GM18907 (cell line): Measurements from ENCODE around the gene MRPL28.
"Not testable (repeated sequence)": the region's sequence is repeated elsewhere in the genome, so short reads cannot be mapped to it uniquely, and the experiment has no call there.

Experiments used
- ATAC-seq: cut with Tn5 transposase; IDR thresholded peaks from one replicate; pipeline ENCODE4 v1.9.1; 2021; ENCODE audit warnings: mild to moderate bottlenecking, moderate library complexity; ENCODE audit not compliant: unreplicated experiment

Gene MRPL28

DNA sequence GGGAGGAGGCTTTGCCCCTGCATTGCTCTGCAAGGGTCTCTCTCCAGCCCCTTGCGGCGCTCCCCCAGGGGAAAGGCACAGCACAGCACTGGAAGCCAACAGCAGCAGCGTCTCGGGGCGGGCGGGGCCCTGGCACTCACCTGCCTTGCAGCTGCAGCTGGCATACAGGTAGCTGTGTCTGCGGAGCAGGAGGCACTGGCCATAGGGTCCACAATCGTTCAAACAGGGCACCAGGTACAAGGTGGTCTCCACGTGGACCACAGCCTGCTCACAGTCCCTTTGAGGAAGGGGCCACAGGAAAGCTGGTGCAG lies 4.2 kb upstream of the MRPL28 start:
- no peak for ATAC-seq

GRCh38 chr16:373848-374615 lies 3.7 kb upstream of the MRPL28 start:
- ATAC-seq = no peak

DNA sequence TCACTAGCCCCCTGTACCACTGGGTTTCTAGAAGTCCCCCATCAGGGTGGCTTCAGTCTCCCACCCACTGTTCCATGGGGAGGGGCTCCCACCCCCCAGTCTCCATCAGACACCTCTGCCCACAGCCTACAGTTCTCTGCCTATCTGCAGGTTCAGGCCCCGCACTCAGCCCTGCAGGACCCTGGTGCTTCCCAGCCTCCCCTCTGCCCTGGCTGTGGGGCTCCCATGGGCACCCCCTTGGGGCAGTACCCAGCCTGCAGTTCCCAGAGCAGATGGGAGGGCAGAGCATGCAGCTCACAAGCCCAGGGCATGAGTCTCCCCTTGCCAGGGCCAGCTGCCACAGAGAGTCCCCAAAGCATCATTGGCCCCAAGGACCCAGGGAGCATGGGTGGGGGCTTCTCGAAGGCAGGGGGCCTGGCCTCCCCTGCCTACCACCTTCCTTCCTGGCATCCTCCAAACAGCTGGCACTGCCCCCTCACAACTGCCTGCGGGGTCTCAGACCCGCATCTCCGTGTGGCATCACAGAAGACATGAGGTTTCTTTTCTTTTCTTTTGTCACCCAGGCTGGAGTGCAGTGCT lies 2.8 kb upstream of the MRPL28 start:
- ATAC-seq = no peak

DNA sequence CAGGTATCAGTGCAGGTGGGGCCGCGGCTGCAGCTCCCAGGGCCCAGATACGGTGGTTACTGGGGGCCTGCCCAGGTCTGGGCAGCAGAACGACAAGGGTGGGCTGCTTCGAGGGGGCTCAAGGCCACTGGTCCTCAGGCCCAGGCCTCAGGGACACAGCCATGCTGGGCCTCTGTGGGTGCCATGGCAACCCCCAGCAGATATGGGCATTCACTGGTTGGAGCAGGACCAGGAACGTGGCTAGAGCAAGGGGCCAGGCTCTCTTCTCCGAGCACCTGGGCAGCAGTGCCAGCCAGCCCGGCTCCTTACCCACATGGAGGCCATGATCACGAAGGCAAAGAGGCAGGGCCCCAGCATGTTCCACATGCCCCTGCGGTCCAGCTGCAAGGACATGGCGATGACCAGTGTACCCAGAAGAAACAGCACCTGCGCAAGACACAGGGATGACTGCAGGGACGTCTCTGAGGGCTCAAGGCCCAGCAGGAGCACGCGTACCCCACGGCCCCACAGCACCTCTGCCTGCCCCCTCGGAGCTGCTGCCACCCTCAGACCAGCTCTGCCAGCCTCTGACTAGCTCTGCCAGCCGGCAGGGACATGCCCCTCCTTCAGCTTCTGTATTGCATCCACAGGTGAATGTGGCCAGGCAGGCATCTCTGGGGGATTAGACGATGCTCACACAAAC lies 2.1 kb upstream of the MRPL28 start:
- no peak for ATAC-seq

- no peak for ATAC-seq
Measured at GRCh38 chr16:371515-372301, 1.4 kb upstream of the MRPL28 start.

DNA sequence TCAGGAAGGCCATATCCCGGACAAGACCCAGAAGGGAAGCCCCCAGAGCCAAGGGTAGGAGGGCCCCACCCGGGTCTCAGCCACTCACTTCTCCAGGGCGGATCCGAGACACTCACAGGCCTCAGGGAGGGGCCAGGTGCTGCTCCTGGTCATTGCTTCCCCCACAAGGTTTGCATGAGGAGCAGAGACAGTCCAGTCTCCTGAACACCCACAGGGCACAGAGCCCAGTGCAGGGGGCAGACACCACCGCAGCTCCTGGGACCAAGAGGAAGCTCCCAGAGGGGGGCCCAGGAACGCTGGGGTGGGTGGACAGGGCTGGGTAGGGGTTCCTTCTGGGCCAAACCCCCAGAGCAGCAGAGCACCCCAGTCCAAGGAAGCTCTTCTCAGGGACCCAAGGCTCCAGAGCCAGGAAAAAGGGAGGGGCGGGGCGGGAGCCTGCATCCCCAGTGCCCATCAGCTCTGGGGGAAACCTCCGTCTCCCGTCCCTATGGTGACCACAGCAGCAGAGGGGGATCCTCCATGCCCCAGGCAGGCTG lies 709 bp upstream of the MRPL28 start:
- no peak for ATAC-seq

DNA sequence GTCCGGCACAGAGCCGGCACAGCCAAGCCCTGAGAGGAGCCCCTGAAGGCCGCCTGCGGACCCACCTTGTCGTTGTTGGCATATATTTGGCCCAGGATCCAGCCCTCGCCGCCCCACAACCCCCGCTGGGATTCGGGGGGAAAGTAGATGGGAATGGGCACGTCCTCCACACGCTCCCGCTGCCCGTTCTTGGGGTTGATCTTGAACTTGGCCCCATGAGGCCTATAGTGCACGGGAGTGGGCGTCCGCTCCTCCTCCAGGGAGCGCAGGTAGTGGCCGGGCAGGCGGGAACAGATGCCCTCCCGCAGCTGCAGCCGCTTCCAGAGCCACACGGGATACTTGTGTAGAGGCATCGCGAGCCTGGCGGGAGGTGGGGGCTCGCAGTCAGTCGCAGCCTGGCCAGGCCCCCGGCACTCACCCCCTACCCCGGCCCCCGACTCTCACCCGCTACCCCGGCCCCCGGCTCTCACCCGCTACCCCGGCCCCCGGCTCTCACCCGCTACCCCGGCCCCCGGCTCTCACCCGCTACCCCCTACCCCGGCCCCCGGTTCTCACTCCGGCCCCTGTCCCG lies 387 bp downstream of the MRPL28 start:
- ATAC-seq = no peak

DNA sequence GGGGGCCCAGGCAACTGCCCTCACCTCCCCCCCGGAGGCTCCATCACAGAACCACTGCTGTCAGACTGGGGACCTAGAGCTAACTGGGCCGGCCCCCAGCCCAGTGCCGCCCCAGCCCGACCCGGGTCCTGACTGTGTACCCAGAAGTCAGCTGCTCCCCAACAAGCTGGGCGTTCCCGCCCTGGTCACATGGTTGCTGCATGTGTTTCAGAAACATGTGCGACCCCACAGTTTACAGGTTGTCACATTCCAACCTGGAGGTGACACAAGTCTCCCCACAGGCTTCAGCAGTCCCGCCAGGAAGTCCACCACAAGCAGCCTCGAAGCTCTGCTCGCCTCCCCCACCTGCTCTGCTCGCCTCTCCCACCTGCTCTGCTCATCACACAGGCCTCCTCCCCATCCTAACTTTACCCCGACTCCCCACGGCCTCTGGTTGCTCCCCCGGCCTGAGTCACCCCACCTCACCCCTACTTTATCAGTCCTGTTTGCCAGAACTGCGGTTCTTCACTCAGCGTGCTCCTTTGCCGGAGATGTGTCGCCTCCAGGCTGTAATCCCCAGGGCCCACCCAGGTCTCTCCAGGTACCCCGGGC lies 968 bp downstream of the MRPL28 start:
- ATAC-seq = no peak

DNA sequence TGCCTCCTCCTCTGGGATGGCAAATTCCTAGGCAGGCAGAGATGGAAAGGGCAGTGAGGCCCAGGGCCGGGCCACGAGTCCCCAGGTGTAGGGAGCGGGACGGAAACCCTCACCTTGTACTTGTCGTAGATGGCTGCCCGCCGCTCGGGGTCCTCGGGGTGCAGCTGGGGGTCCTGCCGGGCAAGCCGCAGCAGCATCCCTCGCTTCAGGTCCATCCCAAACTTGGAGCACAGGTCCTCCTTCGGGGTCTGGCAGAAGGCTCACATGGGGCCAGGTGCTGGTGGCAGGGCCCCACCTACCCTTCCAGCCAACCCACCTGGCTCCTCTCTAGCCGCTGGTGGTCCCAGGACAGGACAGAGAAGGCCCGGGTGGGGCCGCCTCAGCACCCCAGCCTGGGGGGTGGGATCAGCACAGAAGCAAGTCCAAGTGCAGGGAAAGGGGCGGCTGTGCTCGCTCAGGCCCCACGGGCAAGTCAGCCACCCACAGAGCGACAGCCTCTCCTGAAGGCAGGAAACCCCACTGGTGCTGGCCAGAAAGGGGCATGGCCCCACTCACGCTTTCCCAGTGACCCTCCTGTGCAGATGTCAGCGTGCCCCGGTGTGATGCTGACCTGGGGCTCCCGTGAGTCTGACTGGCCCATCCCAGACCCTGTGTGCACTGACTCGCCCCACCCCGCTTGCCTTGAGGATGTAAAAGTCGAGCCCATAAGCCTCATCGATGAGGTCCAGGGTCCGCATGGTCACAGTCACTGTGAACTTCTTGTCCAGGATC lies 1.8 kb downstream of the MRPL28 start:
- ATAC-seq = no peak

DNA sequence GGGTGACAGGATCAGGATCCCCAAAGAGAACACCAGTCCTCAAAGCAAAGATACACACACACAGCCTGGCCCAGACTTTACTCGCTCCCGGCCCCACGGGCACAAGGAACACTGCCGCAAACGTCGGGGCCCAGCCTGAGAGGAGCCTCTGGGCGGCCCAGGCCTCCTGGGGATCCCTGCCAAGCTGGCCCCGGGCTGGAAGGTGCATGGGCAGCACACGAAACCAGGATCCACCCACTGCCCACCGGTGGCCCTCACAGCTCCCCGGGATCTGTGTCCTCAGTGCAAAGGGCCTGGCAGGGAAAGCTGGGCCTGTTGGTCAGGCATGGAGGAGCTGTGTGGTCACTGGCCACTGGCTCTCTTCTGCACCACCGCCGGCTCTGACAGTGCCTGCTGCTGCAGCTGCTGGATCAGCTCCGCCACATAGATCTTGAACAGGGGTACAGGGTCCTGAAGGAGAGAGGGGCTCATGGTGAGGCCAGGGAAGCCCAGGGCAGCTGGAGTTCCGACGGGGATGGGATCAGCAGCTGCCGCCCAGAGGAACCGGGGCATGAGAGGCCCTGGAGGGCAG lies 2.9 kb downstream of the MRPL28 start:
- no peak for ATAC-seq

GRCh38 chr16:366476-366875 lies 3.9 kb downstream of the MRPL28 start:
- ATAC-seq = no peak

DNA sequence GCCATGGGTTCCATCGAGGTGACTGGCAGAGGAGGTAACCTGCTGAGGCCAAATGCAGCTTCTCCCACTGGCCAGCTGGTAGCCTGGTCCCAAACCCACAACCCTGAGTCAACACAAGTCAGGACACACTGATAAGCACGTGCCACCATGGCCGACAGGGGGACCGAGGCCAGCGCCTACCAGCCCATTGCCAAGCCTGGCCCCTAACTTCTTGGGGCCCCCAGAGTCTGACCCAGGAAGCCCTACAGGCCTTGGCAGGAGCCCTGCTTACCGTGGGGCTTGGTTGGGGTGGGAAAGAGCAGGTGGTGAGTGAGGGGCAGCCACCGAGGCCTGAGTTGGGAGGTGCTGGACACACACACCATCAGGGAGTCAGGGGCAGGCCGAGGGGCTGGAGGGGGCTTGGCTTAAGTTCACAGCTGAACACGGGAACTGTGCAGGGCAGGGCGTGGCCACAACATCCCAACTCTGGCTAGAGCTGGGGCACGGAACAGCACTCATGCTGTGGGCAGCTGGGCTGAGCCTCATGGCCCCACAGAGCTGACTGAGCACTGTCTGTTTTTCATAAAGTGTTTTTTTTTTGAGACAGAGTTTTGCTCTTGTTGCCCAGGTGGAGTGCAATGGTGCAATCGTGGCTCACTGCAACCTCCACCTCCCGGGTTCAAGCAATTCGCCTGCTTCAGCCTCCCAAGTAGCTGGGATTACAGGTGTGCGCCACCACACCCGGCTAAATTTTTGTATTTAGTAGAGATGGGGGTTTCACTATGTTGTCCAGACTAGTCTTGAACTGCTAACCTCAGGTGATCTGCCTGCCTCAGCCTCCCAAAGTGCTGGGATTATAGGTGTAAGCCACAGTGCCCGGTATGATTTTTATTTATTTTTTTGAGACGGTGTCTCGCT lies 5.5 kb downstream of the MRPL28 start:
- no peak for ATAC-seq

DNA sequence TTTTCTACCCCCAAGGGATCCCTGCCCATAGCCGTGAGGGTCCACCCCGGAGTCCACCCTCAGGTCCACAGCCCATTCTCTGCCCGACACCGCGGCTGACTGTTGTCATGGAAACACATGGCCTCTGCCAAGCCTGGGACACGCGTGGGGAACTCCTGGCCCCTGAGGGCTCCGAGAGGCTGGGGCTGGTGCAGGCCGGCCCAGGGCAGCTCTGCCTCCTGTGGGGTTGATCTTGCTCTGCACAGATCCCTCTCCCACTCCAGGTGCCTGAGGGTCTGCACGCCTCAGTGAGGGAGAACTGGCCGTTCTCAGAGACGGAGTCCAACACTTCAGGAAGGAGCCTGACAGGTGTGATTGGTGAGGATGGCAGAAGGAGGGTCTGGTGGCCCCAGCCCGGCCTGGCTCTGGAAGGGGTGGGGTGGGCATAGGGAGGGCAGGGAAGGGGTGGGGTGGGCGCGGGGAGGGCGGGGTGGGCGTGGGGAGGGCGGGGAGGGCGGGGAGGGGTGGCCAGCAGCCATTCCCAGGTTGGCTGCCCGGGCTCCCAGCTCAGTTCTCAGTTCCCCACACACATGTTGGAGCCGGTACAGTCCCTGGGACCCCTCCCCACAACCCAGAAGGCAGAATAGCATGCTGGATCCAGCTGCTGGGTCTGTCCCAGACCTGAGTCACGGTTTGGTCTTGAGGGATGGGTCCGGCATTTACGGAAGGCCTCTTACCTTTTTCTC lies 6.4 kb downstream of the MRPL28 start:
- ATAC-seq = no peak

GRCh38 chr16:363110-363765 lies 7.1 kb downstream of the MRPL28 start:
- no peak for ATAC-seq

DNA sequence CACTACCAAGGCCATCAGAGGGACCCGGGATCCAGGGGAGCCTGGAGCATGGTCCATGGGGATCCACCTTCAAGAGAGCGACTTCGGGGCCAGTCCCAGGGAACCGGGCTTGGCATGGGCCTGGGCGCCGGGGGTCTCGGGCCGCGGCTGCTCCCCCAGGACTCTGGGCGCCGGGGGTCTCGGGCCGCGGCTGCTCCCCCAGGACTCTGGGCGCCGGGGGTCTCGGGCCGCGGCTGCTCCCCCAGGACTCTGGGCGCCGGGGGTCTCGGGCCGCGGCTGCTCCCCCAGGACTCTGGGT lies 7.7 kb downstream of the MRPL28 start:
- ATAC-seq = not testable (repeated sequence)

- ATAC-seq = no peak
Measured at GRCh38 chr16:361872-362701, 8.3 kb downstream of the MRPL28 start.
